HuH-7 (cell line): ENCODE results near the gene DNM3.

Experiments
- DNase-seq: peaks from one replicate; pipeline ENCODE4 v3.0.0; 2011; ENCODE audit warnings: low spot score

Gene DNM3

GRCh38 chr1:171817511-171818265 is 23.6 kb upstream of the DNM3 start:
- no peak for DNase-seq

DNA sequence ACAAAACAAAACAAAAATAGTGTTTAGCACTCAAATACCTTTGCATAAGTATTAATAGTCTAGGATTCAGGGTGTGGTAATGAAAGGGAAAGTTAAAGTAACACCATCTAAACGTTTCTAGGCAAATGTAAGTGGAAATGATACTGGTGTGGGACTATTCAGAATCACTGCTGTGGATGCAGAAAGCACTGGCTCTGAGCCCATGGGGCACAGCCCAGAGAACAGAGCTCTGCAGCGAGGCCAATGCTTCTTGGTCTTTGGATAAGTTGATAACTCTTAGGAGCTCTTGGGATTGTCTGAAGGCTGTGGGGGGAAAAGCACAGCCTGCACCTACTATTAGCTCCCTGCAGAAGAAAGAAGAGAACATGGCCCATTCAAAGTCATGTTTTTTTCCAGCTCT is 21.4 kb upstream of the DNM3 start:
- DNase-seq = no peak

DNA sequence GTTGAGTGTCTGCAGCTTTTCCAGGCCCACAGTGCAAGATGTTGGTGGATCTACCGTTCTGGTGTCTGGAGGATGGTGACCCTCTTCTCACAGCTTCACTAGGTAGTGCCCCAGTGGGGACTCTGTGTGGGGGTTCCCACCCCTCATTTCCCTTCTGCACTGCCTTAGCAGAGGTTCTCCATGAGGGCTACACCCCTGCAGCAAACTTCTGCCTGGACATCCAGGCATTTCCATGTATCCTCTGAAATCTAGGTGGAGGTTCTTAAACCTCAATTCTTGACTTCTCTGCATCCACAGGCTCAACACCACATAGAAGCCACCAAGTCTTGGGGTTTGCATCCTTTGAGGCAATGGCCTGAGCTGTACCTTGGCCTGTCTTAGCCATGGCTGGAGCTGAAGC is 14.3 kb upstream of the DNM3 start:
- DNase-seq = no peak

DNA sequence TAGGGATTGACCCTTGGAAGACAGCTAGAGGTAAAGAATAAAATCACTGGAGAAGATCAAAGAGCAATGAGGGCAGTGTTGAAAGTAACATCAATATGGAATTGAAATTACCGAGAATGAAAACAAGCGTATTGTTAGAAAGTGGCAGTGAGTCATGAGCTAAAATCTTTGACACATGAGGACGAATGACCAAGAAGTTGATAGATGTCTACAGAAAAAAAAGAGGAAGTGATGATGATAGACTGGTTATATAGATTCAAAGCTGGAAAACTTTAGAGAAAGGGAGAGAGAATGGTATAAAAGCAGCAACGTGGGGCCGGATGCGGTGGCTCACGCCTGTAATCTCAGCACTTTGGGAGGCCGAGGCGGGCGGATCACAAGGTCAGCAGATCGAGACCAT is 12.5 kb upstream of the DNM3 start:
- DNase-seq = no peak

DNA sequence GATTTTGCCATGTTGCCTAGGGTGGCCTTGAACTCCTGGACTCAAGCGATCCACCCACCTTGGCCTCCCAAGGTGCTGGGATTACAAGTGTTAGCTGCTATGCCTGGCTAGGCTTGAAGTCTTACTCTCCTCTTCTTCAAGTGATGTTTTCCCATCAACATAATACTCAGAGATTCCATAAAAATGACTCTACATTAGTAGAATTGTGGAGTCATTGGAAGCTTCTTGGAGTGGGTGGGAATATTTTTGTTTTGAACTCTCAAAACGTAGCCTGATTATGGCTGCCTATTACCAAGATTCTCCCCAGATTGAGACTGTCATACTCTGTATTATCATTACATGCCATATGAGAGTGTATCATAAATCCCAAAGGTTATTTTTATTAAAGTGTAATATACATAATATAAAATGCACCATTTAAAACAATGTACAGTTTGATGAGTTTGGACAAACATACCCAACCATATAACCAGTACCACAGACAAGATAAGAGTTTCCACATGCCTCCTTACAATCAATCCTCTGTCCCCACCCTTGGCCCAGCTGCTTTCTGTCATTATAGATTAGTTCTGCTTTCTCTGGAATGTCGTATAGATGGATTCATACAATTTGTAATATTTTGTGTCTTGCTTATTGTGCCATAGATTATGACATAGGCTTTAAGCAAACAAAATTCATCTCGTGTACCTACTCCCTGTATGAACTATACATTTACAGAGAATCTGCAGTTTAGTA is 8.0 kb upstream of the DNM3 start:
- DNase-seq = no peak

GRCh38 chr1:171834821-171835220 is 6.5 kb upstream of the DNM3 start:
- DNase-seq = no peak

GRCh38 chr1:171835891-171836290 is 5.4 kb upstream of the DNM3 start:
- DNase-seq = no peak

DNA sequence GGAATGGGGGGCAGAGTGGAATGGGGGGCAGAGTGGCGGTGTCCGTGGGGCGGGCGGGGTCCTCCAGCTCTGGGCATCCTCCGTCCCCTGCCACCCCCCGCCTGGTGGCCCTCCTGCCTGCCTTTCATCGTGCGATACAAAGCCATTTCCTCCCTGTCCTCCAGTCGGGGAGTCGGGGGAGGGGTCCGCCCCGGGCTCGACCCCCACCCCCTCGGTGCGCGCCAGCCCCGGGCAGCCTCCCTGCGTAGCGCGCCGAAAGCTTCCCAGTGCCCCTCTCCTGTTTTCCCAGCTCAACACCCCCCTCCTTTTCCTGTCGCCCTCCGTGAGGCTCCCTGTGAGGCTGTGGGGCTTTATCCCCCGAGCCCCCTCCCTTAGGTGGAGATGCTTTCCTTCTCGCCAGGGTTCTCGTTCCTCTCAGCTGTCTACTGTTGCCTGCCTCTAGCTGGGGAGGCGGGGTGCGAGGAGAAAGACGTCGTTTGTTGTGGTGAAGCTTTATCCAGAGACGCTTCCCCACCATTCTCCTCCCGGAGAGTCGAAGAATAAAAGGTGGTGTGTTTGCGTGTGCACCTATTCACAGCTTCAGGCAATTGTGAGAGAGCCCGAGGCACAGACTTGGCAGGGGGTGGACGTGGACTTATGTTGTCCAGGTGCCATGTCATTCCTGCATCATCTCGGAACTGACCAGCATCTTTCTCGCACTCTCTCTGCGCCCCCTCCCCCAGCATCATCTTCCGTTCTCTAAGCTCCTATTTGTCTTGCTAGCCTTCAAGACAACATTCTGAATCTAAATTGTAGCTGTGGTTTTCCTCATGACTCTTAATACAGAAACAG is 848 bp downstream of the DNM3 start:
- peak; percentile 34 for DNase-seq

DNA sequence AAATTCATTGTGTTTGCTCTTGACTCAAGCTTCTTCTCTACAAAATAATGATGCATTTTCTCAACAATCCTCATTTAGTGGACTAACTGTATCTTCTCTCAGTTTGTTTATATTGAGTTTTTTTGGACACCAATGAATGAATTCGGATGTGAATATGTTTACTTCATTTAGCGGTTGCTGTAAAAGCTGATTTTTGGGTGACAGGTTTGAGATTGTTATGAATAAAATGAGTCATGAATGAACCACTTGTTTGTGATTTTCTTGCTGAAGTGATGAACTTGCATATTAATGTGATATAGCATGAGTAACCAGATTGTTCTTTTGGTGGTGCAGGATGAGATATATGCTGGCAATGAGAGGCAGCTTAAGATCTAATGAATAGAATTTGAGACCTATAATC is 3.1 kb downstream of the DNM3 start:
- DNase-seq = no peak

DNA sequence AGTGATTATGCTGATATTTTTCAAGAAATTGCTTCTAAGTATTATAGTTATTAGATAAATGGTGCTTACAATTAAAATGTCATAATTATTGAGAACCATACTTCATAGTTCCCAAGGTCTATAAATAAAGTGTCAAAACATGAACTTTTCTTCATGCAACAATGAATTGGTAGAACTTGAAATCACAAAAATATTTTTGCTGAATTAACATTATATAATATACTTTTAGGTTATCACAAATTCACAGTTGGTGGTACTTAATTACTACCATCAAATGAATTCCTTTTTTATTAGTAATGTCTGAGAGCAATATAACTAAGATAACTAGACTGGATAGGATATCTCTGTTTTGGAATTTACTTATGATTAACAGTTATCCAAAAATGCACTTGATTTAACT is 4.7 kb downstream of the DNM3 start:
- DNase-seq = no peak

DNA sequence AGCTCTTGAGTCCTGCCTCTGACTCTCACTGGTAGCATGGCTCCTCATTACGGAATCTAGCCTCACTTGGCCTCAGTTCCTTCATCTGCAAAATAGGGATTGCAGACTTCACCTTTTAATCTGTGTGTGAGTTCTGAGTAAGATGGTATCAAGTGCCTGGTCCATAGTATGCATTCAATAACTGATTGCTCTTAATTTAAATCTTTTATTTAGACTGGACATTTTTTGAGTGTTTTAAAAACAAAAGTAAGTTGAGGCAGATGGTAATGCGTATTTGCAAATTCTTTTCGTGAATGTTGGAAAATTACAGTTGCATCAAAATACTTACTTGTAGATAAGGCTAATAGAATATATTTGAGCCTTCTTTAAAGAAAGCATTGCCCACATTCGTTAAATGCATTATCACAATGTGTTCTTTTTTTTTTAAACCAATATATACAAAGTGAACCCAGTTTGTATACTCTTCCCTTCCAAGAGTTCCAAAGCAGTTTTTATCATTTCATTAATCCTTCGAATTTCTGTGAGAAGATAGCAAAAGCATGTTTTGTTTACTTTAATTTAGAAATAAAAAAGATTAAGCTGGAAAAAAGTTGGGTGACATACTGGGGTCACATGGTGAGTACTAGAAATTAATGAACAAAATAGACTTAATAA is 8.1 kb downstream of the DNM3 start:
- DNase-seq = no peak

DNA sequence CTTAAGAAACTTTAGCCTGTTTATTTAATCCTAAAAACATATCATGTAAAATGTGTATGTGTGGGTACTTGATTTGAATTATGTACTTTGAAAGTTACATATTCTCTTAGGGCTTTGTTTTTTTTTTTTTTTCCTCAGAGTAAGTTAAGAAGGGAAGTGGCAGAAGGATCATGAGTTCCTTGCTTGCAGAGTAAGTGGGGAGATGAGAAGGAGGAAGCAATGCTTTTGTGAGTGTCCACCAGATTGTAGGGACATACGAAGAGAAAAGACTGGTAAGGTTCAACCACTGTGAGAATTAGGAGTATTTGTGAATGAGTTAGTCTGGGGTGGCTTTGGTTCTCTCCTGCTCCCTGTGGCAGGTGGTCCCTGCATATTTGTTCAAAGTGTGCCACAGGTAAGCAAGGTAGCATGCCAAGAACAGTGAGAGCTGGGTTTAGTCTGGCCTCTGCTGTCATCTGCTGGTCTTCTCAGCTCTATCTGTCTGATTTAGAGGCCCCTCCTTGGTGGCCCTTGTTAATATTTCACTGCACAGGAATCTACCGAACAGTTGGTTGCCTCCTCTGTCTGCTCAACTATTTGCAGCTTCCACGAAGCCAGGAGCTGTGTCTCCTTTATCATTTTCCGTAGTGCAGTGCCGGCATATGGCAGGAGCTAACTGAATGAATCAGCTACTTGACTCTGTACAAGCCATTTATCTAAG is 9.5 kb downstream of the DNM3 start:
- DNase-seq = no peak

DNA sequence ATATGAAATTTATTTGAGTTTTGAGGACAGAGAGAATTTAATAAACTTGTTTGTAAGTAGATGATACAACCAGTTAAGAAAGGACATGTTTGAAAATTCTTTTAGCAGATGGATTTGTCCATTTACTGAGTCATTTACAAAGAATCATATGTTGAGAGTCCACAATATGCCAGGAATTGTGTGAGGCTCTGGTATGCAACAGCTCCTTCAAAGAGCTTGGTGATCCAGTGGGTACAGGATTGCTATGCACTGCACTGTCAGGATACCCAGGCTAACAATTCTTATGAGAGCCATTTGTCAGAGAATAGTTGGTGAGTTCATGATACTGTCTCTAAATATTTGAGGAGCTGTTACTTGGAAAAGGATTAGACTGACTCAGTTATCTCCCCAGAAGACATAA is 11.0 kb downstream of the DNM3 start:
- no peak for DNase-seq

- no peak for DNase-seq
Measured at GRCh38 chr1:171855381-171855780, 14.1 kb downstream of the DNM3 start.

DNA sequence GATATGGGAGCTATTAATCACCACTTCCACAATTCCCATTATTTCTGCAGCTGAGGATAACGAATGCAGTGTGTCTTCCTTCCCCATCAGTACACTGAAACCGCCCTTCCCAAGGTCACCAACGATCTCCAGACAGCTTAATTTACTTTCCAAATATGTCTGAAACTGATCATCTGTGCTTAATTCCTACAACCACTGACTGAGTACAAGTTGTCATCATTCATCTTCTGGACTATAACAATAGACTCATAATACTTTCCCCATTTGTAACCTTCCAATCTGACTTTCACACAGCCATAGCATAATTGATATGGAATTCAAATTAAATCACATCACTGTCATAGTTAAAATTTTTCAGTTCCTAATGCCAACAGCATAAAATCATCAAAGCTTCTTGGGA is 17.4 kb downstream of the DNM3 start:
- no peak for DNase-seq

DNA sequence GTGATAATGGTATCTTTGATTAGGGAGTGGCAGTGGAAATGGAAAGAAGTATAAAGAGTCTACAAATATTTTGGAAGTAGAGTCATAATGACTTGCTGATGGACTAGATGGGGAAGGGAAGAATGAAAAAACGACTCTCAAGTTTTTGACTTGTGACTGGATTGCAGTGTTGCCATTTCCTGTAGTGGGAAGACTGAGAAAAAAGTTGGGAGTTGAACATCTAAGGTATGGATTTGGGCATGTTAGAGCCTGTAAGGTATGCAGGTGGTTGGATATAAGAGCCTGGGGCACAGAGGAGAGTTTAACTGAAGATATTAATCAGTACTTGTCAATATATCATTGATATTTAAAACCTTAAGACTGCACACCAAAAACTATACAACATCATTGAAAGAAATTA is 19.4 kb downstream of the DNM3 start:
- DNase-seq = no peak

DNA sequence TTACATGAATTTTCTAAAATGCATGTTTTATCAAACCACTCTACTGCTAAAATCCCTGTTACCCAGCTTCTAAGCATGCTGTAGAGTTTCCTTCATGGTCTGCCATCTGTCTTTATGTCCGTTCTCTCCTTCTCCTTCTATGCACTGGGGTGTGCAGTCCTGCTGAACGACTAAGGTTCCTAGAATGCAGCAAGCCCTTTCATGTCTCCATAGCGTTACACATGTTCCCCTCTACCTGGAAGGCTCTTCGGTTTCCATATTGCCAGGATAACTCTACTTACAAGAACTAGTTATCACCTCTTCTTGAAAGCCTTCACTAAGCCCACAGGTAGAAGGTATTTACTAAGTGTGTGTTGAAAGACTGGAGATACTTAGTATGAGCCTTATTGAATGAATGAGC is 22.2 kb downstream of the DNM3 start:
- no peak for DNase-seq

DNA sequence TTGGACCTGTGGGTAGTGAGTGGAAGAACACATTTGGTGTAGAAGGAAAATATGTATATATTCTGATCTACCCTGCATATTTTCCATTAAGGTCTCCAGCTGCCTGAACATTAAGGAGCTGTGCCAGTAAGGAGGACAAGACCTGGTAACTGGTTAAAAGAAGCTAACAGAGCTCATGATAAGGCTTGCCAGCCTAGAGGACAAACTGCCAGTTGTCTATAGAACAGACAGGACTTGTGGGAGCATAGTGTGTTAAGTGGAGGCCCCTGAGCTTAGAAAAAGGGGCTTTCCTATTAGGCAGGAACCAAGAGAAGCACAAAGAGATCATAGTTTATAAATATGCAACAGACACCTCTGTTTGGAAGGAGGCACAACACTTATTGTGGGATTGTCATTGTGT is 23.0 kb downstream of the DNM3 start:
- DNase-seq = no peak

- no peak for DNase-seq
Measured at GRCh38 chr1:171865106-171865505, 23.8 kb downstream of the DNM3 start.

DNA sequence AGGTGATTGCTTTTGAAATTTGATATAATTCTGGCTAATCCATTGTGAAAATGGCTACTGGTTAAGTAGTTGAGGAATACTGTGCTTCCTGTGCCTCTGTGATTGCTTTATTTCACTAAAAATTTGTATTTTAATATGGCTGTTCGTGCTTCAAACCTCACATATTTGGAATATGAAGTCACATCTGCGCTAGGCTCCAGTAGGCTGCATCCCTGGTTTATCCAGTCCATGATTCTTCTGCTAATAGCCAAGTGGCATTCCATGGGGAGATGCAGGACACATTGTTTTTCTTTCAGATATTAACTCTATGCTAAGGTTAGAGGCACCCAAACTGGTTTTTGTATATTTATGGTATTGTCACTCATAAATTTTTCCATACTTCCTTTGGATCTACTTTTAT is 25.9 kb downstream of the DNM3 start:
- DNase-seq = no peak

GRCh38 chr1:171868217-171868803 is 27.0 kb downstream of the DNM3 start:
- DNase-seq = no peak
